ENCODE data around the gene ALAD. TPM values are rescaled to one million over a fixed set of nuclear protein-coding genes. Genes with fewer than 3 reads are reported as not detected.
"Not testable (repeated sequence)": the region's sequence is repeated elsewhere in the genome, so short reads cannot be mapped to it uniquely, and the experiment has no call there.

The ALAD gene
- polyA plus RNA-seq (ENCODE audit: insufficient read length in 3 of 3), result 10 to 100 TPM; 42.1 to 53.9 (median 46.1) TPM
- long read RNA-seq, donor 1, partial matches to known transcripts, result 0 of 4 reads
- long read RNA-seq, donor 1, other reads (novel, unspliced or antisense), result 0 of 4 reads
- long read RNA-seq, donor 2, transcript ALAD-201 (12 exons, 3,173 nt), result major isoform, 12 of 16 reads
- long read RNA-seq, donor 2, partial matches to known transcripts, result 0 of 16 reads
- long read RNA-seq, donor 2, other reads (novel, unspliced or antisense), result 0 of 16 reads
- long read RNA-seq, donor 3, partial matches to known transcripts, result 0 of 5 reads
- long read RNA-seq, donor 3, other reads (novel, unspliced or antisense), result 0 of 5 reads
- long read RNA-seq, donor 4, partial matches to known transcripts, result 0 of 5 reads
- long read RNA-seq, donor 4, other reads (novel, unspliced or antisense), result 0 of 5 reads
- long read RNA-seq, donor 5, result 0 reads
- long read RNA-seq, donor 6, transcript ALAD-201 (12 exons, 3,173 nt), result major isoform, 7 of 11 reads
- long read RNA-seq, donor 6, partial matches to known transcripts, result 0 of 11 reads
- long read RNA-seq, donor 6, other reads (novel, unspliced or antisense), result 0 of 11 reads
- long read RNA-seq, donor 7, transcript ALAD-201 (12 exons, 3,173 nt), result major isoform, 6 of 8 reads
- long read RNA-seq, donor 7, partial matches to known transcripts, result 0 of 8 reads
- long read RNA-seq, donor 7, other reads (novel, unspliced or antisense), result 0 of 8 reads
- long read RNA-seq, donor 8, partial matches to known transcripts, result 0 of 6 reads
- long read RNA-seq, donor 8, other reads (novel, unspliced or antisense), result 0 of 6 reads
- long read RNA-seq, donor 9, transcript ALAD-201 (12 exons, 3,173 nt), result major isoform, 12 of 77 reads
- long read RNA-seq, donor 9, partial matches to known transcripts, result 46 of 77 reads
- long read RNA-seq, donor 9, other reads (novel, unspliced or antisense), result 17 of 77 reads
- long read RNA-seq, donor 10, transcript ALAD-201 (12 exons, 3,173 nt), result major isoform, 11 of 15 reads
- long read RNA-seq, donor 10, partial matches to known transcripts, result 0 of 15 reads
- long read RNA-seq, donor 10, other reads (novel, unspliced or antisense), result 0 of 15 reads
- long read RNA-seq, donor 11, transcript ALAD-201 (12 exons, 3,173 nt), result major isoform, 7 of 7 reads
- long read RNA-seq, donor 11, partial matches to known transcripts, result 0 of 7 reads
- long read RNA-seq, donor 11, other reads (novel, unspliced or antisense), result 0 of 7 reads
- long read RNA-seq, donor 12, transcript ALAD-201 (12 exons, 3,173 nt), result major isoform, 10 of 37 reads
- long read RNA-seq, donor 12, partial matches to known transcripts, result 26 of 37 reads
- long read RNA-seq, donor 12, other reads (novel, unspliced or antisense), result 0 of 37 reads
- long read RNA-seq, donor 13, partial matches to known transcripts, result 5 of 9 reads
- long read RNA-seq, donor 13, other reads (novel, unspliced or antisense), result 0 of 9 reads
- long read RNA-seq, donor 14, result 0 reads
- long read RNA-seq, donor 15, transcript ALAD-201 (12 exons, 3,173 nt), result major isoform, 14 of 22 reads
- long read RNA-seq, donor 15, partial matches to known transcripts, result 5 of 22 reads
- long read RNA-seq, donor 15, other reads (novel, unspliced or antisense), result 0 of 22 reads
- long read RNA-seq, donor 16, transcript ALAD-201 (12 exons, 3,173 nt), result major isoform, 6 of 11 reads
- long read RNA-seq, donor 16, partial matches to known transcripts, result 5 of 11 reads
- long read RNA-seq, donor 16, other reads (novel, unspliced or antisense), result 0 of 11 reads

- peak; percentile 99 for DNase-seq
Observed at GRCh38 chr9:113401027-113401792, at the start of gene ALAD. Gene ALAD, minus strand, starts transcription at chr9:113401284. Its CDS starts 7,725 bp downstream, at chr9:113393559.

- no peak for DNase-seq
Observed at GRCh38 chr9:113449376-113449775, 48.3 kb upstream of the ALAD start.

GRCh38 chr9:113446323-113446740 lies 45.2 kb upstream of the ALAD start:
- DNase-seq, result no peak

GRCh38 chr9:113444736-113445135 lies 43.7 kb upstream of the ALAD start:
- DNase-seq, result no peak

- not testable (repeated sequence) for DNase-seq
Observed at GRCh38 chr9:113437716-113438115, 36.6 kb upstream of the ALAD start.

- DNase-seq, result no peak
Observed at GRCh38 chr9:113436728-113437515, 35.8 kb upstream of the ALAD start.

DNA sequence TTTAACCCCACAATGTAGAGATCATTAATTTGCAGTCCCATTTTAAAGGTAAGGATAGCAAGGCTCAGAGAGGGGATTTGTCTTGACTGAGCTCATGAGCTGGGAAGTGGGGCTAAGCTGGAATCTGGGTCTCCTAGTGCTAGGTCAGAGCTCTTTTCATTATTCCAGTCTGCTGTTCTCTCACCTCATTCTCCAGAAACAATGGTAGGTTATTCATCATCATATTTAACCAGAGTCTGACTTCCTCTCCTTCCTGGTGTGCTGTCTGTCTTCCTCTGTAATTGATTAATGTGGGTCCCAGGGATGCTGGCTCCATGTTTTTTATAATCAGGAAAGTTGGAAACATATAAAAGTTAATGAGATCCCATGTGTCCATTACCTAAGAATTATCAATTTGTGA lies 30.1 kb upstream of the ALAD start:
- DNase-seq, result no peak

DNA sequence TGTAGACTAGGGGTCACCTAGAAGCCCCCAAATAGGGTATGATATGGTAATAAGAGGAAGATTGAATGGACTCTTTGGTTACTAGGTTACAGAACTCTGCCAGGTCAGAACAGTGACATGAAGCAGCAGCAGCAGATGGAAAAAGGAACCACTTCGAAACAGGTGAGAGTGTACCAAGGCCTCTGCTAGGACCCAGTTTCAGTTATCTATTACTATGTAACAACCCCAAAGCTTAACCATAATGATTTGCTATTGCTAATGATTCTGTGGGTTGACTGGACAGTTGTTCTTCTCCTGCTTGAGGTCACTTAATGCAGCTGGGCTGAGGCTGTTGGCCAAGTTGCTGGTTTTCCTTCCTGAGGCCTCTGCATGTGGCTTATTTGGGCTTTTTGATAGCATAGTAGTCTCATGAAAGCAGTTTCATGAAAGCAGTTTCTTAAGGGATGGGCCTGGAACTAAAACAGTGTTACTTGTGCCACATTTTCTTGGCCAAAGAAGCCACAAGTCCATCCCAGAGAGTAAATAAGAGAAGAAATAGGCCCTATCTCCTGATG lies 27.1 kb upstream of the ALAD start:
- no peak for DNase-seq

GRCh38 chr9:113427629-113428028 lies 26.5 kb upstream of the ALAD start:
- no peak for DNase-seq

GRCh38 chr9:113426701-113427100 lies 25.6 kb upstream of the ALAD start:
- DNase-seq, result no peak

- DNase-seq, result no peak
Observed at GRCh38 chr9:113425072-113425471, 24.0 kb upstream of the ALAD start.

GRCh38 chr9:113421726-113422125 lies 20.6 kb upstream of the ALAD start:
- no peak for DNase-seq

DNA sequence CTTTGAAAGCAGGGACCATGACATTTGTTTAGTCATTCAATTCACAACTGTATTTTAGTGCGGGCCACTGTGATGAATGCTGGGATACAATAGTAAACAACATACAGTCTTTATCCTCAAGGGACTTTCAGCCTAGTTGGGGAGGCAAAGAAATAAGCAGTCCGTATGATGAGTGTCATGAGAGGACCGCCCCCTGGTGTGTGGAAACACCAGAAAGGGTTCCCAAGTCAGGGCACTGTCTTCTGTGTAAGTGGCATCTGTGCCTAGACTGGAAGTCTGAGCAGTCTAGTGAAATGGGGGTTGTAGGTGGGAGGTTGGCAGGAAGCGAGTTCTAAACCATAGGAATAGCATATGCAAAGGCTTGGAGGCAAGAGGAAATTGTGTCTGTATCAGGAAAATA lies 16.3 kb upstream of the ALAD start:
- DNase-seq, result no peak

- DNase-seq, result no peak
Observed at GRCh38 chr9:113416149-113416721, 15.2 kb upstream of the ALAD start.

DNA sequence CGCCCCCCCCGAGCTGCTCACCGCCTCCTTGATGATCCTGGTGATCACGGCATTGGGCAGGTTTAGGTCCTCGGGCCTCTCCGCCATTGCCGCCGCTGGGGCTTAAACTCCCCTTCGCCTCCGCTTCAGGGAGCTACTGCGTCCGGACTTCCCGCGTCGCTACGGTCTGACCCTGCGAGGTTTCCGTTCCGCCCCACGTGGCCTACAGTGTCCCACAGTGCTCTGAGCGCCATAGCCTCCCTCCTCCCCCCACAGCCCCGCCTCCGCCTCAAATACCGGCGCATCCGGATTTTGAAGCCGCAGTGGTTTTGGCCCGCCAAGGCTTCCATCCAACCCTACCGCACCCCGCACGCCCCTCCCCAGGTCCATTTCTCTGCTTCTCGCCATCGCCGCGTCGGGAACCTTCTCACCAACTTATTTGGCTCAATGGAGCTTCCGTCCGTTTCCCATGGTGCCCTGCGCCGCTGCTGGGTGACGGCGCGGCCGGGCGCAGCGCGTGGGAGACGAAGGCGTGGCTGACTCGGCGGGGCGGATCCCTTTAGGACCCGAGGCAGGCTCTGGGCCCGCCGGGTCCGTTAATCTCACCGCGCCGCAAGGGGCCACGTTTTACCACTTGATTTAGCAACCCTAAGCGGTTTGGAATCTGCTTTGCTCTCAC lies 9.3 kb upstream of the ALAD start, which contains the start of the genes C9orf43 and POLE3:
Gene C9orf43, plus strand, starts transcription at position 541 of the 658 bp plus-strand sequence. CDS start 2,747 bp downstream, outside the sequence.
Gene POLE3, minus strand, starts transcription at position 469 of the 658 bp plus-strand sequence. Its CDS starts 382 bp downstream, at position 87.
- DNase-seq, result peak; percentile 96

- no peak for DNase-seq
Observed at GRCh38 chr9:113409883-113410206, 8.8 kb upstream of the ALAD start.

GRCh38 chr9:113409481-113409880 lies 8.4 kb upstream of the ALAD start:
- no peak for DNase-seq
